ENCODE measurements around the gene TRAT1.

Gene TRAT1

GRCh38 chr3:108861401-108861800 is 38.8 kb downstream of the TRAT1 start:
- DNase-seq, result no peak

GRCh38 chr3:108862865-108863798 is 40.5 kb downstream of the TRAT1 start:
- DNase-seq, result no peak

GRCh38 chr3:108863799-108864135 is 41.2 kb downstream of the TRAT1 start:
- DNase-seq, result no peak

DNA sequence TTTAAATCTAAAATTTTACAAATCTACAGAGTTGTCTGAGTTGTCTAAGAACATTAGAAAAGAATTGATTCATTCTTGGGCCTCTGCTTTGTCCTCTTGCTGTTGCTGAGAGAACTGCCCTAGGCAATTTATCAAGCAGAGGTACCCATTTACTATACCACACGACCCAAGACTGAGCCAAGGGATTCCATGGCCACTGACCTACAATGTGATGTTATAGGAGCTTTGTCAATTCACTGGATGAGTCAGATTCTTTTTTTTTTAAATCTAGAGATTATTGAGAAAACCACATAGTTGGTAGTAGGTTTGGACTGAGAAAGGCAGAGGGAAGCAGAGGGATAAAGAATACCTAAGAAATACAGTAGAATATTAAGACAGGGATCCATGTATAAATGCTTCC is 55.3 kb downstream of the TRAT1 start:
- no peak for DNase-seq

- DNase-seq, result no peak
These were observed 57.3 kb downstream of the TRAT1 start for GRCh38 chr3:108879915-108880314.

- no peak for DNase-seq
These were observed 60.2 kb downstream of the TRAT1 start for GRCh38 chr3:108882762-108883161.

DNA sequence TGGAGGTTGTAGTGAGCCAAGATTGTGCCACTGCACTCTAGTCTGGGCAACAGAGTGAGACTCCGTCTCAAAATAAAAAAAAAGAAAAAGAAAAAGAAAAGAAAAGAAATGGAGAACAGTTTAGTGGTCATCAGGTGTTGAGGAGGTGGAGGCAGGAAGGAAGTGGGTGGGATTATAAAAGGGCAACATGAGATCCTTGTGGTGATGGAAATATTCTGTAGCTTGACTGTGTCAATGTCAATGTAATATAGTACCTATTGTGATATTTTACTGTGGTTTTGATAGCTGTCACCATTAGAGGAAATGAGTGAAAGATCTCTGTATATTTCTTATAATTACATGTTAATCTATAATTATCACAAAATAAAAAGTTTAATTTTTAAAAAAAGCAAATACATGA is 60.8 kb downstream of the TRAT1 start:
- DNase-seq, result no peak

- DNase-seq, result no peak
These were observed 64.5 kb downstream of the TRAT1 start for GRCh38 chr3:108887121-108887520.

DNA sequence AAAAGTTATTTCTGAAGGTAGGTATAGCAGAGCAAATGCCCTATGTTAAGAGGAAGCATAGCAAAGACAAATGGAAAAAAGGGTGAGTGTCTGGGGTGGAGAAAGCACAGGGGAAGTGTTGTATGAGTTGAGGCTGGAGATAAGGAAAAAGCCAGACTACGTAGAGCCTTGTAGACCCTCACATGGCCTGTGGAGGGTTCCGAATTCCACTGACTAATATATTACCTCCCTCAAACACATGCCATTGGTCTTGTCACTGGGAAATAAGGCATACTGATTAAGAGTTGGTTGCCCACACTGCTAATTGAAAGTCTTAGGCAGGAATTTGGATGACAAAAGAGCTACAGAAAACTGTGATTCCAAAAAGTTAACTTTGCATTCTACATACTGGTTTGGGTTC is 65.2 kb downstream of the TRAT1 start:
- DNase-seq, result no peak

GRCh38 chr3:108891833-108892232 is 69.2 kb downstream of the TRAT1 start:
- no peak for DNase-seq

- no peak for DNase-seq
These were observed 72.4 kb downstream of the TRAT1 start for GRCh38 chr3:108894981-108895380.

DNA sequence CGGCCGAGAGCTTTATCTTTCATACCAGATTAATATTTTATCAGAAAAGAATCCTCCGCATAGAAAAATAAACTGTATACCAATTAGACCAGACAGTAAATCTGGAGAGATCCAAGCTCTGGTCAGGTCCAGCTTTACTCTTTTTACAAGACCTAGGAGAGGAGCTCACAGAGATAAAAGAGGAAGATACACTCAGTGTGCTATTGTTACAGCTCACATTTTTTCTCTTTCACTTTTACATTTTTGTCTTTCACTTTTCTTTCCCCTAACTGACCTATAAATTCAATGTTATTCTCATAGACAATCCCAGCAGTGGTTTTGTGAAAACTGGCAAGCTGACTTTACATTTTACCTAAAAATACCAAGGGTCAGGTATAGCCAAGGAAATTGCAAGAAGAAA is 75.3 kb downstream of the TRAT1 start:
- DNase-seq, result no peak

GRCh38 chr3:108899530-108899929 is 76.9 kb downstream of the TRAT1 start:
- DNase-seq, result no peak
